ENCODE data around the gene UGGT2.
"Not testable (repeated sequence)": the region's sequence is repeated elsewhere in the genome, so short reads cannot be mapped to it uniquely, and the experiment has no call there.

Gene UGGT2

GRCh38 chr13:95893861-95894260 lies 159.3 kb downstream of the UGGT2 start:
- DNase-seq (ENCODE audit: low spot score): no peak

DNA sequence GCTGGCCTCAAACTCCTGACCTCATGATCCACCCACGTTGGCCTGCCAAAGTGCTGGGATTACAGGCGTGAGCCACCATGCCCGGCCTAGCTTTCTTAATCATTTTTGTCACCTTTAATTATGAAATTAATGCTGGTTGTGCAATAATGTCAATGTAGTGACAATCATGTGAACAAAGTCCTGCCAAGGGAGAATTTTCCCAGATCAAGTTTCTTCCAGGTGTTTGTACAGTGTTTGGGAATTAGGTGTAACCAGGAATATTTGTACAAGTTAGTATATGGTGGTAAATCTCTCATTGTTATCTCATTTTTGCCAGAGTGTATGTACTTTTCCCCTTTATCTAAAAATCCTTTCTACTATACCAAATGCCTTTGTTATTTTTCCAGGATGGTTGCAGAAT lies 171.1 kb downstream of the UGGT2 start:
- DNase-seq (ENCODE audit: low spot score): no peak

GRCh38 chr13:95880331-95880730 lies 172.9 kb downstream of the UGGT2 start:
- no peak for DNase-seq (ENCODE audit: low spot score)

DNA sequence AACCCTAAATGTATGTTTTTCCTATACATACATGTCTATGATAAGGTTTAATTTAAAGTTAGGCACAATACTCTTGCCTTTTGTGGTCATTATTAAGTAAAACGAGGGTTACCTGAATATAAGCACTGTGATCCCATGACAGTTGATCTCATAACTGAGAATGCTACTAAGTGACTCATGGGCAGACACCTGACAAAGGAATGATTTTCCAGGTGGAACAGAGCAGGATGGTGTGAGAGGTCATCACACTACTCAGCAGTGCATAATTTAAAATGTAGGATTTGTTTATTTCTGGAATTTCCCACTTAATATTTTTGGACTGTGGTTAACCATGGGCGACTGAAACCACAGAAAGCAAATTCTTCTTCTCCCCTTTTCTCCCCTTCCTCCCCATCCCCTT lies 178.9 kb downstream of the UGGT2 start:
- DNase-seq (ENCODE audit: low spot score): no peak

DNA sequence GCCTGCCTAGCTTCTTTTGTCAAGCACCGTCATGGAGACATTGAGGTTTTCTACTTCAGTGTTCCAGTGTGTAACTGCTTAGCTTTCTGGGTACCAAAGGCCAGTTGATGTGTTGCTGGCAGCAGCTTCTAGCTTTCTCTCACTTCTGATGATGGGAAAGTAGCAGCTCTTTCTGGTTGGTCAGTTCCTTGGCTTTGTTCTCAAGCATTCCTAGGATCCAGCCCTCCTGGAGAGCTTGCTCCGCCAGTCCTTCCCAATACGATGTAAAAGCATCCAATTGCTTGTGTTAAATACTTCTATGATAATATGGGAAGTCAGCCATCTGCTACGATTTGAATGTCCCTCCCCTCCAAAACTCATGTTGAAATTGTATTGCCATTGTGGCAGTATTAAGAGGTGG lies 182.8 kb downstream of the UGGT2 start:
- no peak for DNase-seq (ENCODE audit: low spot score)

DNA sequence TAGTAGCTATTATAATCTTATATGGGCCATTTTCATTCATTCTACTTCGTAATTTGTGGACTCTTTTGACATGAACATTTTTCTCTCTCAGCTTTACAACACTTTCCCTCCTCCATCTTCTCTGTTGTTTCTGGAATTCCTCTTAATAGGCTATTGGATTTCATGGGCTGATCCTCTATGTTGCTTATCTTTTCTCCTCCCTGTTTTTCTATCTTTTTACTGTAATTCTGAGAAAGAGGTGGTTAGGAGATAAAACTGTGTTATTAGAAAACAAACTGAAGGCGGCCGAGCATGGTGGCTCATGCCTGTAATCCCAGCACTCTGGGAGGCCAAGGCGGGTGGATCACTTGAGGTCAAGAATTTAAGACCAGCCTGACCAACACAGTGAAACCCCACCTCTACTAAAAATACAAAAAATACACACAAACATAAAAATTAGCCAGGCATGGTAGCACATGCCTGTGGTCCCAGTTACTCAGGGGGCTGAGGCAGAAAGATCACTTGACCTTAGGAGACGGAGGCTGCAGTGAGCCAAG lies 188.1 kb downstream of the UGGT2 start:
- no peak for DNase-seq (ENCODE audit: low spot score)

DNA sequence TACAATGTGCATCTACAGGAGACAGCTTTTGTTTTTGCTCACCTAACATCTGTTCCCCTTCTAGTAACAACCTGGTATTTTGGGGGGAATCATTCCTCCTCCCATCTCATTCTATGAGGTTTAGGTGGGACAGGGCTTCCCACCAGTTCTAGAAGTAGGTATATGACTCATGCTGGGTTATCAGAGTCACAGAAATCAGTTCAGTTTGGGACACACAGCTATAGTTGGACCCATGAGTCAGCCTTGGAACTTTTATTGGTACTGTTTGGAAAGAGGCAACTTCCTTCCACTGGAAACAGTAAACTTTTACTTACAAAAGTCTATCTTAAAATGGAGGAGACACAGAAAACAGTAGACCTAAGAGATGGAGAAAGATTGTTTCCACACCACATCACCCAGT lies 190.8 kb downstream of the UGGT2 start:
- no peak for DNase-seq (ENCODE audit: low spot score)

DNA sequence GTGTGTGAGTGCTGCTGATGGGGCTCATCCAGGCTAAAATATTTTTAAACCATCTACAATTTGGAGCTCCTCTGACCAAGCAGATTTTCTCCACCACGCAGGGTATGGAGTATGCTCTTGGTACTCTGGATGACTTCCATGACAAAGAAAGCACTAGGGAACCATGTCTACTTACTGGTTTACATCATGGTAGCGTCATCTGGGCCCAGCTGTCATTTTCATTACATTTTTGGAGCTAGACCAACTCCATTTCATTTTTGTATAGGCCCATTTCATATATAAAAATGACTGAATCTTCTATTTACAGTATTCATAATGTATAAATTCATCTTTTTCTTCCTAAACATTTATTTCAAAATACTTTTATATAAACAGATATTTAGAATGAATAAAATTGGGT lies 191.9 kb downstream of the UGGT2 start:
- DNase-seq (ENCODE audit: low spot score): no peak

DNA sequence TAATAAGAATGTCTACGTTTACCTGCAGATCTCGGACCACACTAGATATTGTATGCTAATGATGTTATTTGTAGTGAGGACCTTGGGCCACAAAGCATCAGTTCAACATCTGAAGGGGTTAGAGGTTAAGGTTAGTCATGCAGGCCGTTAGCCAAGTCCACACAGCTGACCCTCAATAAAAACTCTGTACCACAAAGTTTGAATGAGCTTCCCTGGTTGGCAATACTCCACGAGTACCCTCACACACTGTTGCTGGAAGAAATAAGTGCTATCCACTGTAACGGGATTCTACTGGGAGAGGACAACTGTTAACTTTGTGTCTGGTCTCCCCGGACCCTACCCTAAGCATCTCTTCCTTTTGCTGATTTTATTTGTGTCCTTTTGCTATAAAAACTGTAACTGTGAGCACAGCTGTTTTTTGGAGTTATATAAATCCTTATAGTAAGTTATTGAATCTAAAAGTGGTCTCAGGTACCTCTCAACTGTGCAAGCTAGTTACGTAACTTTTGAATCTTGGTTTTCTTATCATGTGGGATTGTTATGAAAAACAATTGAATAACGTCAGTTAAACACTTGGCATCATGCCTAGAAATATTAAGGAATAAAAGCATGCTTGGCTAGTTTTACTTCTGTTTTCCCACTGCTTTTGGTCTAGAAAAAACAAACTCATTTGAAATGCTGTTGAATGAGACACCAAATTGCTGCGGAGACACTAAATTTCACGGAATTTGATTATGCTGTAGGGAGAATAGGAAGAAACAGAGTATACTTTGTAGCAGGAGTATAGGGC lies 194.7 kb downstream of the UGGT2 start:
- DNase-seq (ENCODE audit: low spot score): no peak

GRCh38 chr13:95845656-95846055 lies 207.5 kb downstream of the UGGT2 start:
- not testable (repeated sequence) for DNase-seq (ENCODE audit: low spot score)

DNA sequence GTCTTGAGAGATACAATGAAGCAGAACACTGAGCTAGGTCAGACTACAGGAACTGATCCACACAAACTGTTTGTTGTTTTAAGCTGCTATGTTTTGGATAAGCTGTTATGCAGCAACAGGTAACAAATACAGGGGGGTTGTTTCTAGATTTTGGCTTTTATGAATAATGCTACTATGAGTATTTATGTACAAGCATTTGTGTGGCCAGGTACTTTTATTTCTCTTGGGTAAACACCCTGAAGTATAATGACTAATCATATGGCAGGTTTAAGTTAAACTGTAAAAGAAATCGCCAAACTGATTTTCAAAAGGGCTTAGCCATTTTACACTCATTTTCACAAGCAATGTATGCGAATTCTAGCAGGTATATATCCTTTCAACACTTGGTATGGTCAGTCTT lies 210.3 kb downstream of the UGGT2 start:
- no peak for DNase-seq (ENCODE audit: low spot score)

- no peak for DNase-seq (ENCODE audit: low spot score)
Measured at GRCh38 chr13:95841894-95842293, 211.3 kb downstream of the UGGT2 start.

GRCh38 chr13:95834134-95834765 lies 219.0 kb downstream of the UGGT2 start:
- peak; percentile 76 for DNase-seq (ENCODE audit: low spot score)

DNA sequence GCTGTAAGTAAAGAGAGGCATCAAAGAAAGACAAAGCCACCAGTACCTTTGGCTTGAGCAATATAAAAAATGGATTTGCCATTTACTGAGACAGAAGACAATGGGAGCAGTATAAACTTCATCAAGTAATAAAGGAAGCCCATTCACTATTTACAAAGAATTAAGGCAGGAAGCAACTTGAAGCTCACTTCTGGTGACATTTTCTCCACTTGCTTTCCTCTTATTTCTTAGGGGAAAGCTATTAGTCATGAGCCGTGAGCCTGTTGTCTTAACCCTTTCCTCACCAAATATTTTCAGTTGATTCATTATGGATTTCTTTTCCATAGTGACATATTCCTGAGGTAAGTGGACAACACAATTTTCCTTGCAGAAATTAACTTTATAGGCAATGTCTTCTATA lies 219.5 kb downstream of the UGGT2 start:
- DNase-seq (ENCODE audit: low spot score): no peak

GRCh38 chr13:95833126-95833525 lies 220.1 kb downstream of the UGGT2 start:
- DNase-seq (ENCODE audit: low spot score): no peak

GRCh38 chr13:95822303-95822702 lies 230.9 kb downstream of the UGGT2 start:
- no peak for DNase-seq (ENCODE audit: low spot score)

DNA sequence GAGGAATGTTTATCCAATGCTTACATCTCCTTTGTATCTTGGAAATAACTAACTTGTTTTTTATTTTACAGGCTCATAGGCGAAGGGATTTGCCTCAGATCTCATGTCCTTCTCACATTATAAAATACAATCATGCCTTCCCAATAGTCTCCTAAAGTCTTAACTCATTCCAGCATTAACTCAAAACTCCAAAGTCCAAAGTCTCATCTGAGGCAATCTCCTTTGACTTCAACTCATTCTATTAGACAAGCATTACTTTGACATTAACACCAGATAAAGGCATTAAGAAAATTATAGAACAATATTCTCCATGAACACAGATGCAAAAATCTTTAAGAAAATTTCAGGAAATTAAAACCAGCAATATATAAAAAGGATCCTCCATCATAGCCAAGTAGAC lies 238.7 kb downstream of the UGGT2 start:
- no peak for DNase-seq (ENCODE audit: low spot score)

GRCh38 chr13:95813139-95813538 lies 240.1 kb downstream of the UGGT2 start:
- no peak for DNase-seq (ENCODE audit: low spot score)

- no peak for DNase-seq (ENCODE audit: low spot score)
Measured at GRCh38 chr13:95809429-95809828, 243.8 kb downstream of the UGGT2 start.

DNA sequence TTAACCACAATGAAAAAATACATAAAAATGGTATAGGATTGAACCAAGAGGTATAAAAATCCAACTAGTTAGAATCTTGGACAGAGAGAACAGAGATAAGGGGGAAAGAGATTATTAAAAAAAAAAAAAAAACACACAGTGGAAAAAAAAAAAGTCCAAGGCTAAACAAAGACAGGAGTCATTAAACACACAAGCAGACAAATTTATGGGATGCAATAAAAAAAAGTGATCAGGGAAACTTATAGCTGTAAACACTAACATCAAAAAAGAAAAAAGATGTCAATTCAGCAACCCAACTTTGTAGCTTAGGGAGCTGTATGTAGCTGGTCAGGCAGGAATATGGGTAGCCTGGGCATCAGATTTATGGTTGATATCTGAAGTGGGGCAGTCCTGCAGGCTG lies 247.3 kb downstream of the UGGT2 start:
- DNase-seq (ENCODE audit: low spot score): no peak

DNA sequence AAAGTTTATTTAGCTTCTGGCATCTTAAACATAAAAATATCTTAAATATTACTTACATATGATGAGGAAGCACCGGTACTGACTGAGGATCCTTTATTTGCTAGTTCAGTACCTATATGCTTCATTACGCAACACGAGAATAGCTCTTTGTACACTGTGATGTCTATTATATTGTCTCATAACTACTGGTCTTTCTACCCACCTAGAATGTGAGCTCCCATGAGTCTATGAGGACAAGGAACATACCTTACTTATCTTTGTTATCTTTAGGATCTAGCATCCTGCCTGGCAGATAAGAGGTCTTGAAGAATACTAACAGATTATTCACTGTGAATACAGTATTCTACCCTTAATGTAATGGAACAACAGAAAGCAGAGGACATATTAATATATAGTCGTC lies 251.4 kb downstream of the UGGT2 start:
- no peak for DNase-seq (ENCODE audit: low spot score)

DNA sequence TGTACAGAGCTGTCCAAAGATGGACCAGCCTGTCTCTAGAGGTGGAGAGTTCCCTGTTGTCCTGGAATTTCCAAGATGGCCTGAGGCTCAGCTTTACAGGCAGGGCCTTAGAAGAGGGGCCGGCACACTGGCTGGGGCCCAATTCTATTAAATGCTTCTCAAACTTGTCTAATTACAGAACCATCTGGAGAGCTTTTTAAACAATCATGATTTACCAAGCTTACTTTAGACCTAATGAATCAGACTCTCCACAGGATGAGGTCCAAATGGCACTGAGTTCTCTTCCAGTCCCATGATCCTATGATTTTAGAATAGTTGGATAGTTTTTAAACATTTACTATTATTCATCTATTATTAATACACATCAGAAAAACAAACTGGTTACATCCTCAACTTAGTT lies 252.8 kb downstream of the UGGT2 start:
- DNase-seq (ENCODE audit: low spot score): no peak

DNA sequence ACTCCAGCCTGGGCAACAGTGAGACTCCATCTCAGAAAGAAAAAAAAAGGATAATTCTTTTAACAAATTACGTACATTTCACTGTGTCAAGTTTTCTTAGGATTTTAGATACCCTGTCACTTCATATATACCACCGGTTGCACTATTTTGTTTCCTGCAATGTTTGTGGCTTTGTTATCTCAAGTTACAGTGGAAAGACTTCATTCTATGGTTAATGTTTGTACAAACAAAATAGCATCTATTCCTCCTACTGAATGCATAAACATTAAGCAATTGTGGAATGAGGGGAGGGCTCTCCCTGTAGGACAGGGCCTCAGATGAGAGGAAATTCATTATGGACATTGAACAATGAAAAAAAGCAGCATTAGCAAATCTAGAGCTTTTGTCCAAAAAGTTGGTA lies 256.2 kb downstream of the UGGT2 start:
- DNase-seq (ENCODE audit: low spot score): no peak

GRCh38 chr13:95793781-95794180 lies 259.4 kb downstream of the UGGT2 start:
- DNase-seq (ENCODE audit: low spot score): peak; percentile 19
